ENCODE measurements around the gene TSEN34.
A peak's percentile ranks its signal among the peaks of the same experiment; 100 is the strongest.
"Not testable (repeated sequence)": the region's sequence is repeated elsewhere in the genome, so short reads cannot be mapped to it uniquely, and the experiment has no call there.

The TSEN34 gene

GRCh38 chr19:54188215-54188871 lies 2.8 kb upstream of the TSEN34 start:
- no peak for TF ChIP-seq CTCF (conservative IDR thresholded peaks at IDR 0.05; ENCODE audit: low read depth, low read length)
- DNase-seq (ENCODE audit: low read depth), result no peak
- H3K4me3 ChIP-seq (ENCODE audit: low read length), result peak overlapping the region; percentile 79

GRCh38 chr19:54189145-54189734 lies 1.9 kb upstream of the TSEN34 start, which contains the start of gene MBOAT7:
Gene MBOAT7, minus strand, starts transcription at chr19:54189580. Its CDS starts 1,072 bp downstream, at chr19:54188508.
- TF ChIP-seq CTCF (conservative IDR thresholded peaks at IDR 0.05; ENCODE audit: low read depth, low read length), result peak; percentile 27
- DNase-seq (ENCODE audit: low read depth), result no peak

GRCh38 chr19:54189735-54190502 lies 1.2 kb upstream of the TSEN34 start:
- H3K4me3 ChIP-seq (ENCODE audit: low read length), result peak overlapping the region; percentile 79
- peak; percentile 99 for DNase-seq (ENCODE audit: low read depth)
- TF ChIP-seq CTCF (conservative IDR thresholded peaks at IDR 0.05; ENCODE audit: low read depth, low read length), result no peak

More at GRCh38 chr19:54189145-54189734, 1.9 kb upstream of the TSEN34 start, which contains the start of gene MBOAT7:
- H3K4me3 ChIP-seq (ENCODE audit: low read length), result peak within 1 kb of the TSS; percentile 79

- H3K4me3 ChIP-seq (ENCODE audit: low read length), result peak overlapping the region; percentile 76
- peak; percentile 98 for DNase-seq (ENCODE audit: low read depth)
These were observed 551 bp upstream of the TSEN34 start for GRCh38 chr19:54190503-54191010.

GRCh38 chr19:54191811-54192453 lies 824 bp downstream of the TSEN34 start:
- no peak for DNase-seq (ENCODE audit: low read depth)
- H3K4me3 ChIP-seq (ENCODE audit: low read length), result peak overlapping the region; percentile 76
- no peak for TF ChIP-seq CTCF (conservative IDR thresholded peaks at IDR 0.05; ENCODE audit: low read depth, low read length)

More at GRCh38 chr19:54190503-54191010, 551 bp upstream of the TSEN34 start:
- TF ChIP-seq CTCF (conservative IDR thresholded peaks at IDR 0.05; ENCODE audit: low read depth, low read length), result no peak

GRCh38 chr19:54193011-54193410 lies 1.9 kb downstream of the TSEN34 start:
- DNase-seq (ENCODE audit: low read depth), result no peak
- no peak for TF ChIP-seq CTCF (conservative IDR thresholded peaks at IDR 0.05; ENCODE audit: low read depth, low read length)
- no peak overlapping the region for H3K4me3 ChIP-seq (ENCODE audit: low read length)

GRCh38 chr19:54194463-54194862 lies 3.4 kb downstream of the TSEN34 start:
- DNase-seq (ENCODE audit: low read depth); H3K4me3 ChIP-seq (ENCODE audit: low read length): not testable (repeated sequence)

Measured in retinal pigment epithelial cell (primary cell).